GM12872 (cell line): ENCODE measurements around the gene RABGAP1.

Source experiments
- TF ChIP-seq, protein P1 (sequence below): IDR thresholded peaks from 3 replicates; pipeline ENCODE4 v1.5.1; 2011; ENCODE audit warnings: low read depth, mild to moderate bottlenecking, low read length, moderate library complexity; ENCODE audit not compliant: insufficient read depth

RABGAP1 gene

DNA sequence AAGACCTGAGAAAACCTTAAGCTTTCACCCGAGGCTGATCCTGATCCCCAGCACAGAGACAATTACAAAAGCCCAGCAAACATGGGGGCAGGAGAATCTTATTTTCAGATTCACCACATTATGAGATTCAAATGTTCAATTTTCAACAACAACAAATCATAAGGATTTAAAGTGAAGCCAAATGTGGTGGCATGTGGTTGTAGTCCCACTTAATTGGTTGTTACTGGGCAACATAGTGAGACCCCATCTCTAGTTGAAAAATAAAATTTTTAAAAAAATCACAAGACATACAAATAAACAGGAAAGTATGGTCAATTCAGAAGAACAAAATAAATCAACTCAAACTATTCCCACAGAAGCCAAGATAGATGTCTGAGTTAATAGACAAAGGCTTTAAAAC is 3.9 kb upstream of the RABGAP1 start:
- TF ChIP-seq, protein P1, sequence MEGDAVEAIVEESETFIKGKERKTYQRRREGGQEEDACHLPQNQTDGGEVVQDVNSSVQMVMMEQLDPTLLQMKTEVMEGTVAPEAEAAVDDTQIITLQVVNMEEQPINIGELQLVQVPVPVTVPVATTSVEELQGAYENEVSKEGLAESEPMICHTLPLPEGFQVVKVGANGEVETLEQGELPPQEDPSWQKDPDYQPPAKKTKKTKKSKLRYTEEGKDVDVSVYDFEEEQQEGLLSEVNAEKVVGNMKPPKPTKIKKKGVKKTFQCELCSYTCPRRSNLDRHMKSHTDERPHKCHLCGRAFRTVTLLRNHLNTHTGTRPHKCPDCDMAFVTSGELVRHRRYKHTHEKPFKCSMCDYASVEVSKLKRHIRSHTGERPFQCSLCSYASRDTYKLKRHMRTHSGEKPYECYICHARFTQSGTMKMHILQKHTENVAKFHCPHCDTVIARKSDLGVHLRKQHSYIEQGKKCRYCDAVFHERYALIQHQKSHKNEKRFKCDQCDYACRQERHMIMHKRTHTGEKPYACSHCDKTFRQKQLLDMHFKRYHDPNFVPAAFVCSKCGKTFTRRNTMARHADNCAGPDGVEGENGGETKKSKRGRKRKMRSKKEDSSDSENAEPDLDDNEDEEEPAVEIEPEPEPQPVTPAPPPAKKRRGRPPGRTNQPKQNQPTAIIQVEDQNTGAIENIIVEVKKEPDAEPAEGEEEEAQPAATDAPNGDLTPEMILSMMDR: no peak

DNA sequence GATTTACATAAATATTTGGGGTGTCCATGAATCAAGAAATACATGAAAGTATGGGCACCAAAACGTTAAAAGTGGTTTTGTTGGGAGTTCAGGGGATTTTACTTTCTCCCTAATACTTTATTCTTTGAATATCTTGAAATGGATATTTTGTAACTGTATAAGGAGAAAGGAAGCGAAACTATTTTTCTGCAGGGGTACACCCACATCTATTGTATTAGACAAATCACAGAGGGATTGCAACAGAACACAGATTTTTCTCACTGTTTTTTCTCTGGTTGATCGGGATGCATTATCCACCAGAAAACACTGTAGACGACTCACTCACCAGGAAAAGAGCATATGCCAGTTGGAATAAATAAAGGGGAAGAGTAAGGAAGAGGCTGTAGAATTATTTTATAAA is 1.2 kb upstream of the RABGAP1 start:
- TF ChIP-seq, protein P1: no peak

DNA sequence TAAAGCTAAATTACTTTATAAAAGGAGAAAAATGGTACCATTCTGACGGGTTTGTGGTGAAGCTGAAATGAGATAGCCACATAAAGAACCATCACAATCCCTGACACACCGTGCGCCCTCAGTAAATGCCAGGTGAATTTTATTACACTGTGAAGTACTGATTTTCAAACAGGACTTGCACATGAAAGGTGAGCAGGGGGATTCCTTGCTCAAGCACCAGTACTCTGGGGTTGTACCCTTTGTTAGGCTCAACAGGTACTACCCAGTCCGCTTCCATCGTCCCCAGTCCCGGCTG is 419 bp upstream of the RABGAP1 start:
- TF ChIP-seq, protein P1: no peak

DNA sequence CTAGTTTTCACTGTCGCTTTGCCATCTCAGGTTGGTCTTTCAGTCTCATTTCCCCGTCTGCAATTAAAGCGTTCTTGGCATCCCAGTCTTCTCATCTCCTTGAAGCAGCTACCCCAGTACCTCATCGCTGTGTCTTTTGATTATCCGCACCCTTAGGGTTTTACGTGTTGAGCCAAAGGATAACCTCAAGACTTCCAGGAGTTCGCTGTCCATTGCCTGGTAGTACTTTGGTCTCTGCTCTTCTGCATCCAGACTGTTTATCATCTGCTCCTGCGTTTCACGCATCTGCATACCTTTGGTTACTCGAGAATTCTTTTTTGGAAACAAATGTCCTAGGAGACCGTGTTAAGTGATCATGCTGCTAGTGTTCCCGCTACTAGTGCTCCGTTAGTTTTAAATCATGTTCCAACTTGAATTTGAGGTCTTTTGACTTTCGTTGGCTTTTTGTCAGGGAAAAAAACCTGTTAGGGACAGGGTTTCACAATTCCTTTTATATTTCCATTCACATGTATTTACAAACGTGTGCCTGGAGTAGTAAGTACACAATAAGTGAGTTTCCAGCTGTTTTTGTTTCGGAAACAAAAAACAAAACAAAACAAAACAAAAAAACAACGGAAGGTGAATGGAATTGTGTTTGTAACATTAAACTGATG is 888 bp downstream of the RABGAP1 start:
- TF ChIP-seq, protein P1: no peak

DNA sequence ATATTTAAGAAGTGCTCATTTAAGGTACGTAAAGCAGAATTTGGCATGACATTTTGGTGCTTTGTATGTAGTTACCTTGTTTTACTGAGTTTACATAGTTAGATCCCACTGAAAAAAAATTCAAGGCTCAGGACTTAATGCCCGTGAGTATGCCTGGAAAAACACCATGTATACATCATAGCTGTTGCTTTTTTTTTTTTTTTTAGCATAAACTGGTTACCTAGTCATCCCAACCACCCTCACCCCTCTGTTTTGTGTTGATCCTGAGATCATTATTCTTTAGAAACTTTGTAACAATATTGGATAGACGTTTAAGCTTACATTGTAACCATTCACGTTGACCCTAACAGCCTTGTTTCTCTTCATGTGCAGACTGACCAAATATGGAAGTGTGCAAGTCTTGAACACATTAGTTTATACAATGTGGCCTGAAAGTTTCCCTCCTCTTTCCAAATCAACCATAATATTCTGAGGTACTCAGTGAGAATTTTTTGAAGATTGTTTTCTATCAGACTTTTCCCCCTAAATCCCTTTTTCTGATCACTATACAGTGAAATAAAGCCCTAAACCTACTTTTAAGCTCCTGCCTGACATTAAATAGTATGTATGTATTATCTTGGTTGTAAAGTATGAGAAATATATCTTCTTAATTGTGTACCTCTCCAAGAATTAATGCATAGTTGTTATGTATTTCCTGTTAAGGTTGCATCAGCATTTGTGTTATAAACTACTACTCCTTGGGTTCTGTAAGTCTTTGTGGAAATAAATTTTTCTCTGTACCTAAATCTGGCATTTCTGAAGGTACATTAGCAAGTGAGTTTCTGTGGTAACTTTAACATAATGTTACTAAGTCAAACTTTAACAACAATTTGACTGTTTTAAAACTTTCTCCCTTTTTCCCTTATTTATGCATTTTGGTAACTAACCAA is 4.4 kb downstream of the RABGAP1 start:
- TF ChIP-seq, protein P1: no peak

DNA sequence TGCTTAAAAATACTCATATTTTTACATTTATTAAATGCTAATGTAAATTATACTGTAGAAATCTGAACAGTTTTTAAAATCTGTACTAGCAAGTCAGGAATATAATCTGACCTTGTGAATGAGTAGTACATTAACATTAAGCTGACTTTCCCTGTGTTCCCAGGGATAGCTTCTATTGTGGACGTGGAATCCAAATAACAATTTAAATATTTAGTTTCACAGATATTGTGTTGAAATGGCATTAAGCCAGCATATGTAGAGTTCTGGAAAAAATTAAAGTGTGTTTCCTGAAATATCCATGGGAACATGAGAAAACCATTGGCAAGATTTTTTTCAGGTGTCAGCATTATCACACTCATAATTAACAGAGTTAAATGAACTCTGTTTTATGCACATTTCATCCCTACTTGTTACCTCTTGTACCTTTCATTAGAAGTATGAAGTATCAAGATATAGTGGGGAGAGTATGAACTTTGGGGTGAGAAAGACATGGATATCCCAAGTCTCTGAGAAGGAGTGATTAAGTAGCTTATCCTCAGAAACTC is 5.7 kb downstream of the RABGAP1 start:
- TF ChIP-seq, protein P1: no peak

DNA sequence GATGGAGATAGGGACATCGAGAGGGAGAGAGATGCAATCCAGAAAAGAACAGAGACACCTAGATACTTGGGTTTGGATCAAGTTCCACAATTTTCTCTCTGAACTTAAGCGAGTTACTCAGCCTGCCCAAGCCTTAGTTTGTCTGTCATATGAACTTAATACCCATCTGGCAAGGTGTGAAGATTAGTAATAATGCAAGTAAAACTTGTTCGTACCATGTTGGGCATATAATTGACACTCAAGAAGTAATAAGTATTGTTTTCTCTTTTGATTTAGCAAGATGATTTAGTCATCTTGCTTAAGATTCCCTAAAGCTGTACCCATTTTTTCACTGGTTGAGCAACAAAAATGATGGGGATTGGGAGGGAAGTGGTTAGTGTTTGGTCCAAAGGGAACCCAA is 7.5 kb downstream of the RABGAP1 start:
- TF ChIP-seq, protein P1: no peak
